ENCODE results near the gene ZCCHC7. TPM values are rescaled to one million over a fixed set of nuclear protein-coding genes. Genes with fewer than 3 reads are reported as not detected.
"Not testable (repeated sequence)": the region's sequence is repeated elsewhere in the genome, so short reads cannot be mapped to it uniquely, and the experiment has no call there.

ZCCHC7 gene
- total RNA-seq, 4 donors from 2014 or later, result 4.8 to 11.2 (median 6.9) TPM

- DNase-seq, result no peak
- Histone ChIP-seq H3K9me3 (no peaks in the 10 kb centered on the region), H3K27me3 (no peaks in the 10 kb centered on the region), H3K4me3 (no peak overlapping the region), H3K36me3 (peaks cover 0 to 24% of the 10 kb centered on the region in 2 donors), H3K27ac (no peak overlapping the region), H3K4me1 (no peaks in the 10 kb centered on the region)
- intact Hi-C loops (cut with DNase I; ENCODE audit: low total_unique reads), result no loop called here
- in situ Hi-C loops (cut with MboI; ENCODE audit: low sequenced_read_pairs in 4 of 4), result no loop called here
- TF ChIP-seq CTCF (IDR thresholded peaks at IDR 0.05 in 4 of 5, conservative IDR thresholded peaks at IDR 0.05 in 1 of 5) (no peak), POLR2A (IDR thresholded peaks at IDR 0.05) (no peak)
- no peak for ATAC-seq
Observed at GRCh38 chr9:37301042-37301853, 180.9 kb downstream of the ZCCHC7 start.

GRCh38 chr9:37301854-37302172, 181.4 kb downstream of the ZCCHC7 start:
- no peak for DNase-seq
- no peaks in the 10 kb centered on the region for H3K9me3 ChIP-seq
- ATAC-seq, result no peak
- no peaks in the 10 kb centered on the region for H3K4me1 ChIP-seq
- TF ChIP-seq POLR2A (IDR thresholded peaks at IDR 0.05), result no peak
- TF ChIP-seq CTCF (IDR thresholded peaks at IDR 0.05 in 4 of 5, conservative IDR thresholded peaks at IDR 0.05 in 1 of 5), result no peak
- no peak overlapping the region for H3K27ac ChIP-seq
- H3K27me3 ChIP-seq, result no peaks in the 10 kb centered on the region
- H3K36me3 ChIP-seq, result peaks cover 0 to 24% of the 10 kb centered on the region in 2 donors
- intact Hi-C loops (cut with DNase I; ENCODE audit: low total_unique reads), result no loop called here
- in situ Hi-C loops (cut with MboI; ENCODE audit: low sequenced_read_pairs in 4 of 4), result no loop called here
- no peak overlapping the region for H3K4me3 ChIP-seq

- ATAC-seq (no peak), DNase-seq (no peak)
- Histone ChIP-seq H3K9me3 (no peaks in the 10 kb centered on the region), H3K36me3 (peaks cover 3 to 29% of the 10 kb centered on the region in 2 donors), H3K27me3 (no peaks in the 10 kb centered on the region), H3K4me3 (no peak overlapping the region), H3K4me1 (no peaks in the 10 kb centered on the region), H3K27ac (no peak overlapping the region)
- TF ChIP-seq CTCF (IDR thresholded peaks at IDR 0.05 in 4 of 5, conservative IDR thresholded peaks at IDR 0.05 in 1 of 5) (no peak), POLR2A (IDR thresholded peaks at IDR 0.05) (no peak)
- in situ Hi-C loops (cut with MboI; ENCODE audit: low sequenced_read_pairs in 4 of 4) (no loop called here), intact Hi-C loops (cut with DNase I; ENCODE audit: low total_unique reads) (no loop called here)
Observed at GRCh38 chr9:37302277-37302676, 181.9 kb downstream of the ZCCHC7 start.

GRCh38 chr9:37303272-37303671, 182.9 kb downstream of the ZCCHC7 start:
- H3K4me1 ChIP-seq; DNase-seq; H3K9me3 ChIP-seq; H3K4me3 ChIP-seq; ATAC-seq; H3K27me3 ChIP-seq; H3K27ac ChIP-seq; in situ Hi-C loops (cut with MboI; ENCODE audit: low sequenced_read_pairs in 4 of 4); intact Hi-C loops (cut with DNase I; ENCODE audit: low total_unique reads): not testable (repeated sequence)
- H3K36me3 ChIP-seq, result peaks cover 3 to 30% of the 10 kb centered on the region in 2 donors

GRCh38 chr9:37309136-37309535, 188.8 kb downstream of the ZCCHC7 start:
- in situ Hi-C loops (cut with MboI; ENCODE audit: low sequenced_read_pairs in 4 of 4), result no loop called here
- ATAC-seq, result no peak
- Histone ChIP-seq H3K9me3 (no peaks in the 10 kb centered on the region), H3K27me3 (no peaks in the 10 kb centered on the region), H3K27ac (no peak overlapping the region), H3K4me1 (no peaks in the 10 kb centered on the region), H3K4me3 (no peak overlapping the region), H3K36me3 (peaks cover 3 to 25% of the 10 kb centered on the region in 2 donors)
- DNase-seq, result no peak
- TF ChIP-seq CTCF (IDR thresholded peaks at IDR 0.05 in 4 of 5, conservative IDR thresholded peaks at IDR 0.05 in 1 of 5) (no peak), POLR2A (IDR thresholded peaks at IDR 0.05) (no peak)
- intact Hi-C loops (cut with DNase I; ENCODE audit: low total_unique reads), result no loop called here

Data from gastrocnemius medialis (tissue), 4 donors.